CD14-positive monocyte (primary cell): ENCODE results near the gene NKAIN2. TPM values are rescaled to one million over a fixed set of nuclear protein-coding genes. Genes with fewer than 3 reads are reported as not detected.

Source experiments
- DNase-seq, 3 donors: peaks; one replicate each; pipeline ENCODE4 v3.0.0-alpha.2; 2011 to 2022
- H2AFZ ChIP-seq: 2 replicates; pipeline ENCODE4 v1.6.0; 2012; ENCODE audit warnings: mild to moderate bottlenecking, low read depth, low read length, inconsistent platforms; ENCODE audit not compliant: insufficient read depth, poor library complexity, severe bottlenecking
- H3K27ac ChIP-seq, 2 donors: 1 replicate in 1 of 2; 2 replicates in 1 of 2; pipeline ENCODE4 v1.5.1; 2012 to 2013; ENCODE audit warnings: low read length in 2 of 2, control low read depth in 1 of 2, inconsistent platforms in 1 of 2, low read depth in 1 of 2, mild to moderate bottlenecking in 1 of 2
- H3K27me3 ChIP-seq, 2 donors: one replicate each; pipeline versions ENCODE4 v1.6.0 to v1.6.1; 2011 to 2013; ENCODE audit warnings: low read length in 2 of 2; ENCODE audit not compliant: control insufficient read depth in 2 of 2, insufficient read depth in 2 of 2
- H3K36me3 ChIP-seq, 2 donors: replicated peaks in 1 of 2; 1 replicate in 1 of 2; 2 replicates in 1 of 2; pipeline versions ENCODE4 v1.5.1 to v1.6.1; 2012 to 2013; ENCODE audit warnings: low read length in 2 of 2, control low read depth in 1 of 2, inconsistent platforms in 1 of 2, mild to moderate bottlenecking in 1 of 2; ENCODE audit not compliant: insufficient read depth in 2 of 2, control insufficient read depth in 1 of 2
- H3K4me1 ChIP-seq, 2 donors: 1 replicate in 1 of 2; 2 replicates in 1 of 2; pipeline versions ENCODE4 v1.5.1 to v1.6.1; 2012 to 2013; ENCODE audit warnings: low read length in 2 of 2, control low read depth in 1 of 2, inconsistent platforms in 1 of 2, mild to moderate bottlenecking in 1 of 2, moderate library complexity in 1 of 2; ENCODE audit not compliant: insufficient read depth in 2 of 2, control insufficient read depth in 1 of 2
- H3K4me2 ChIP-seq: replicated peaks from 2 replicates; pipeline ENCODE3; 2012; ENCODE audit warnings: low read length, moderate library complexity, mild to moderate bottlenecking; ENCODE audit not compliant: poor library complexity, severe bottlenecking; ENCODE audit errors: extremely low read depth
- H3K4me3 ChIP-seq, 3 experiments: fragments of 200-600 bp in 1 of 3; sonication (generic) in 1 of 3; replicated peaks in 1 of 3; 1 replicate in 2 of 3; 2 replicates in 1 of 3; pipeline ENCODE4 v1.5.1; 2011 to 2013; ENCODE audit warnings: low read length in 3 of 3, mild to moderate bottlenecking in 3 of 3, control low read depth in 2 of 3, low read depth in 2 of 3, inconsistent platforms in 1 of 3, moderate library complexity in 1 of 3
- H3K79me2 ChIP-seq: 2 replicates; pipeline ENCODE4 v1.6.0; 2012; ENCODE audit warnings: mild to moderate bottlenecking, control low read depth, inconsistent platforms, low read length, moderate library complexity; ENCODE audit not compliant: insufficient read depth
- H3K9ac ChIP-seq: 2 replicates; pipeline ENCODE4 v1.6.0; 2017; ENCODE audit warnings: low read length, mild to moderate bottlenecking; ENCODE audit not compliant: insufficient read depth, poor library complexity, severe bottlenecking
- H3K9me3 ChIP-seq, 2 donors: replicated peaks in 1 of 2; 1 replicate in 1 of 2; 2 replicates in 1 of 2; pipeline versions ENCODE4 v1.5.1 to v1.6.1; 2012 to 2013; ENCODE audit warnings: low read length in 2 of 2, control low read depth in 1 of 2; ENCODE audit not compliant: control insufficient read depth in 1 of 2, insufficient read depth in 1 of 2
- H4K20me1 ChIP-seq: 2 replicates; pipeline ENCODE4 v1.6.0; 2012; ENCODE audit warnings: mild to moderate bottlenecking, low read length, control low read depth, moderate library complexity; ENCODE audit not compliant: insufficient read depth
- H3K27ac Mint-ChIP-seq, 7 donors: one replicate each; pipeline ENCODE4 v1.8.0; 2020; ENCODE audit warnings: mild to moderate bottlenecking in 7 of 7, mixed read lengths in 7 of 7, moderate library complexity in 6 of 7, inconsistent platforms in 2 of 7
- H3K27me3 Mint-ChIP-seq, 3 donors: one replicate each; pipeline ENCODE4 v1.8.0; 2021 to 2022; ENCODE audit warnings: low read depth in 3 of 3, mild to moderate bottlenecking in 3 of 3, mixed read lengths in 3 of 3, moderate library complexity in 3 of 3, inconsistent platforms in 1 of 3
- H3K36me3 Mint-ChIP-seq, 2 donors: one replicate each; pipeline ENCODE4 v1.8.0; 2020; ENCODE audit warnings: mixed read lengths in 2 of 2, inconsistent platforms in 1 of 2, mild to moderate bottlenecking in 1 of 2
- H3K4me1 Mint-ChIP-seq: one replicate; pipeline ENCODE4 v1.8.0; 2020; ENCODE audit warnings: mild to moderate bottlenecking, mixed read lengths
- H3K4me3 Mint-ChIP-seq, 2 donors: one replicate each; pipeline ENCODE4 v1.8.0; 2020; ENCODE audit warnings: mild to moderate bottlenecking in 2 of 2, mixed read lengths in 2 of 2, moderate library complexity in 1 of 2
- H3K9me3 Mint-ChIP-seq, 7 donors: one replicate each; pipeline ENCODE4 v1.8.0; 2020 to 2022; ENCODE audit warnings: mixed read lengths in 7 of 7, mild to moderate bottlenecking in 6 of 7, moderate library complexity in 6 of 7, inconsistent platforms in 2 of 7
- WGBS: methylation state at CpG from one replicate; pipeline ENCODE4 v1.1.5; 2013; ENCODE audit warnings: missing lambda C conversion rate; ENCODE audit not compliant: insufficient coverage; 5-methylcytosine and 5-hydroxymethylcytosine counted together
- intact Hi-C, 2 donors: fragments of 100-400 bp; cut with micrococcal nuclease; formaldehyde crosslinking; loops; one replicate each; pipeline versions ENCODE4 v1.15.0 to v1.15.1; 2023
- polyA plus RNA-seq, 3 donors: library from polyadenylated mRNA; depleted of rRNA in 1 of 3; unstranded in 2 of 3; stranded (reverse) in 1 of 3; fragments of 300-500 nt in 2 of 3; fragments of >200 nt in 1 of 3; fragmentation: Illumina TruSeq in 2 of 3; gene quantifications; 1 replicate in 2 of 3; 2 replicates in 1 of 3; pipeline ENCODE4 v1.2.3, GENCODE V29; 2012 to 2021
- TF ChIP-seq, protein P1 (sequence below): fragments of 200-600 bp; IDR thresholded peaks from one replicate; pipeline ENCODE4 v1.8.0; 2022; ENCODE audit warnings: antibody characterized with exemption, mild to moderate bottlenecking

The NKAIN2 gene
- polyA plus RNA-seq, 3 donors = not detected

DNA sequence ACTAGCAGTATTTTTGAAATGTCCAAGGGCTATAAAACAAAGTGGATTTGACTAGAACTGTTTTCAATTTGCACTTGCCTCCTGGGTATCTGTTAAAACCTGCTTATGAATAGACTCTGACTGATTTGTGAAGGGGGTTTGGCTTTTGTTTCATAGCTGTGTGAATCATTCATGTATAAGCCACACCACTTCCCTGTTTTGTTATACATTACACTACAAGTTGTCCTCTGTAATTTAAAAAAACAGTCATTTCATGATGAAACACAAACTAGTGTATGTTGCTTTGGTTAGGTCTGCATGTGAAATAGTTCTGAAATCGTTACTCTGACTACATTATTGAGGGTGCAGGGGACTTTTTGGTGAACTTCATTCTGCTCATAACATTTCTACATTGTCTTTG lies 121.7 kb downstream of the NKAIN2 start:
- TF ChIP-seq, protein P1, sequence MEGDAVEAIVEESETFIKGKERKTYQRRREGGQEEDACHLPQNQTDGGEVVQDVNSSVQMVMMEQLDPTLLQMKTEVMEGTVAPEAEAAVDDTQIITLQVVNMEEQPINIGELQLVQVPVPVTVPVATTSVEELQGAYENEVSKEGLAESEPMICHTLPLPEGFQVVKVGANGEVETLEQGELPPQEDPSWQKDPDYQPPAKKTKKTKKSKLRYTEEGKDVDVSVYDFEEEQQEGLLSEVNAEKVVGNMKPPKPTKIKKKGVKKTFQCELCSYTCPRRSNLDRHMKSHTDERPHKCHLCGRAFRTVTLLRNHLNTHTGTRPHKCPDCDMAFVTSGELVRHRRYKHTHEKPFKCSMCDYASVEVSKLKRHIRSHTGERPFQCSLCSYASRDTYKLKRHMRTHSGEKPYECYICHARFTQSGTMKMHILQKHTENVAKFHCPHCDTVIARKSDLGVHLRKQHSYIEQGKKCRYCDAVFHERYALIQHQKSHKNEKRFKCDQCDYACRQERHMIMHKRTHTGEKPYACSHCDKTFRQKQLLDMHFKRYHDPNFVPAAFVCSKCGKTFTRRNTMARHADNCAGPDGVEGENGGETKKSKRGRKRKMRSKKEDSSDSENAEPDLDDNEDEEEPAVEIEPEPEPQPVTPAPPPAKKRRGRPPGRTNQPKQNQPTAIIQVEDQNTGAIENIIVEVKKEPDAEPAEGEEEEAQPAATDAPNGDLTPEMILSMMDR = no peak

DNA sequence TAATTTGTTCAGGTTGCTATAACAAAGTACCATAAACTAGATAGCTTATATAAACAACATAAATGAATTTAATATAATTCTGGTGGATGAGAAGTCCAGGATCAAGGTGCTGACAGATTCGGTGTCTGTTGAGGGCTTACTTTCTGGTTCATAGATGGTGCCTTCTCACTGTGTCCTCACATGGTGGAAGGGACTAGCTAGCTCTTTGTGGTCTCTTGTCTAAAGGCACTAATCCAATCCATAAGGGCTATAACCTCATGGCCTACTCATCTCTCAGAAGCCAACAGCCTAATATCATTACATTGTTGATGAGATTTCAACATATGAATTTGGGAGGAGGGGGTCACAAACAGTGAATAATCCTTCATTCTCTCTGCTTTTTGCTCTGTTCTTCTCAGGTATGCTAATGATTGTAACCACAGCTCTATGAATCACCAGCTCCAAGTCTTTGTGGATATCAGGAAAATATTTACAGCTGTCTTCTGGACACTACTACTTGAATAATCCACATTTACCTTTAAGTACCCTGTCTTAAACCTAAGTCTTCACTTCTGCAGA lies 122.3 kb downstream of the NKAIN2 start:
- Histone ChIP-seq H3K79me2 (no peaks in the 10 kb centered on the region), H4K20me1 (no peaks in the 10 kb centered on the region), H3K4me1 (no peaks in the 10 kb centered on the region), H3K27me3 (no peaks in the 10 kb centered on the region), H3K9me3 (no peaks in the 10 kb centered on the region), H3K9ac (no peak overlapping the region), H2AFZ (no peak overlapping the region), H3K27ac (no peak overlapping the region), H3K4me2 (no peak overlapping the region), H3K36me3 (no peaks in the 10 kb centered on the region), H3K4me3 (no peak overlapping the region)
- Mint-ChIP-seq H3K27me3 (no peaks in the 10 kb centered on the region), H3K27ac (no peak overlapping the region), H3K4me1 (no peaks in the 10 kb centered on the region), H3K4me3 (no peak overlapping the region), H3K36me3 (no peaks in the 10 kb centered on the region), H3K9me3 (no peaks in the 10 kb centered on the region)
- WGBS = no CpG with 5 or more reads among the region's 1 CpG
- DNase-seq = no peak
- intact Hi-C loops = no loop called here
- TF ChIP-seq, protein P1 = no peak

More for the DNA sequence above, 121.7 kb downstream of the NKAIN2 start:
- intact Hi-C loops = no loop called here
- WGBS = no CpG with 5 or more reads among the region's 1 CpG
- Histone ChIP-seq H2AFZ (no peak overlapping the region), H3K4me2 (no peak overlapping the region), H3K9me3 (no peaks in the 10 kb centered on the region), H3K36me3 (no peaks in the 10 kb centered on the region), H3K27me3 (no peaks in the 10 kb centered on the region), H3K27ac (no peak overlapping the region), H3K4me1 (no peaks in the 10 kb centered on the region), H3K4me3 (no peak overlapping the region), H3K9ac (no peak overlapping the region), H3K79me2 (no peaks in the 10 kb centered on the region), H4K20me1 (no peaks in the 10 kb centered on the region)
- peak in 1 of 3 donors; percentile 3 for DNase-seq
- H3K9me3 Mint-ChIP-seq = no peaks in the 10 kb centered on the region
- H3K27ac Mint-ChIP-seq = no peak overlapping the region
- H3K4me3 Mint-ChIP-seq = no peak overlapping the region
- H3K4me1 Mint-ChIP-seq = no peaks in the 10 kb centered on the region
- H3K36me3 Mint-ChIP-seq = no peaks in the 10 kb centered on the region
- H3K27me3 Mint-ChIP-seq = no peaks in the 10 kb centered on the region
